Kidney epithelial cell (primary cell): ENCODE data around the gene ARHGAP24. TPM values are rescaled to one million over a fixed set of nuclear protein-coding genes. Genes with fewer than 3 reads are reported as not detected.

Experiments
- DNase-seq: peaks from one replicate; pipeline ENCODE4 v3.0.0-alpha.2; 2010; ENCODE audit warnings: low read depth
- H3K27me3 ChIP-seq: 2 replicates; pipeline ENCODE4 v1.6.0; 2011; ENCODE audit warnings: low read length; ENCODE audit not compliant: control insufficient read depth, insufficient read depth
- H3K36me3 ChIP-seq: 2 replicates; pipeline ENCODE4 v1.5.1; 2011; ENCODE audit warnings: low read length; ENCODE audit not compliant: control insufficient read depth, insufficient read depth
- H3K4me3 ChIP-seq: 2 replicates; pipeline ENCODE4 v1.5.1; 2011; ENCODE audit warnings: low read depth, mild to moderate bottlenecking, control low read depth, low read length
- CTCF ChIP-seq: IDR thresholded peaks from 2 replicates; pipeline ENCODE4 v1.5.1; 2011; ENCODE audit warnings: mild to moderate bottlenecking, moderate library complexity, low read length, control low read depth, inconsistent platforms; ENCODE audit not compliant: insufficient read depth, poor library complexity, severe bottlenecking
- total RNA-seq: library from RNA; depleted of rRNA; stranded (reverse); fragments of >200 nt; gene quantifications from 2 replicates; pipeline ENCODE4 v1.2.3, GENCODE V29; 2015

Gene ARHGAP24
- total RNA-seq, 1 donor from 2014 or later, result 9.6 TPM

- no peak for TF ChIP-seq CTCF
- Histone ChIP-seq H3K27me3 (no peaks in the 10 kb centered on the region), H3K4me3 (no peak overlapping the region), H3K36me3 (no peaks in the 10 kb centered on the region)
- DNase-seq, result no peak
Measured at GRCh38 chr4:85792376-85793232, 317.7 kb downstream of the ARHGAP24 start.

GRCh38 chr4:85793233-85793585 is 318.3 kb downstream of the ARHGAP24 start:
- H3K27me3 ChIP-seq, result no peaks in the 10 kb centered on the region
- no peak for DNase-seq
- TF ChIP-seq CTCF, result no peak

GRCh38 chr4:85798012-85798770 is 323.2 kb downstream of the ARHGAP24 start:
- H3K36me3 ChIP-seq, result no peaks in the 10 kb centered on the region
- no peak overlapping the region for H3K4me3 ChIP-seq
- no peak for TF ChIP-seq CTCF
- H3K27me3 ChIP-seq, result no peaks in the 10 kb centered on the region
- no peak for DNase-seq

More at GRCh38 chr4:85793233-85793585, 318.3 kb downstream of the ARHGAP24 start:
- Histone ChIP-seq H3K36me3 (no peaks in the 10 kb centered on the region), H3K4me3 (no peak overlapping the region)

GRCh38 chr4:85803856-85804255 is 328.9 kb downstream of the ARHGAP24 start:
- no peak for TF ChIP-seq CTCF
- Histone ChIP-seq H3K4me3 (no peak overlapping the region), H3K36me3 (no peaks in the 10 kb centered on the region), H3K27me3 (no peaks in the 10 kb centered on the region)
- no peak for DNase-seq

GRCh38 chr4:85805891-85806290 is 330.9 kb downstream of the ARHGAP24 start:
- no peak for DNase-seq
- Histone ChIP-seq H3K4me3 (no peak overlapping the region), H3K36me3 (no peaks in the 10 kb centered on the region), H3K27me3 (no peaks in the 10 kb centered on the region)
- no peak for TF ChIP-seq CTCF
